H1 (cell line): ENCODE measurements around the gene MTX2. TPM values are rescaled to one million over a fixed set of nuclear protein-coding genes. Genes with fewer than 3 reads are reported as not detected.

ENCODE experiments used
- CTCF ChIA-PET: fragments of 300-600 bp; sonication (Branson Sonifier 250); formaldehyde crosslinking; loops from one replicate; lab custom pipeline; 2021; ENCODE audit not compliant: partially characterized antibody; lab: Charles Lee
- POLR2A ChIA-PET: fragments of 300-600 bp; sonication (Branson Sonifier 250); formaldehyde crosslinking; loops from one replicate; lab custom pipeline; 2021; ENCODE audit warnings: inconsistent platforms; ENCODE audit not compliant: partially characterized antibody; lab: Charles Lee
- DNase-seq, 2 experiments: peaks; one replicate each; pipeline versions ENCODE4 v3.0.0 to v3.0.0-alpha.2; 2010 to 2022; ENCODE audit warnings: low spot score in 2 of 2, low read depth in 1 of 2, mixed read lengths in 1 of 2
- FAIRE-seq: peaks from 2 replicates; lab custom pipeline; 2011; peaks lifted over from hg19 to GRCh38; lab: Jason Lieb, UNC
- H2AFZ ChIP-seq: 2 replicates; pipeline ENCODE4 v1.8.1; 2012; ENCODE audit warnings: low read length, inconsistent platforms
- H2AK5ac ChIP-seq: 2 replicates; pipeline ENCODE4 v1.6.1; 2013; ENCODE audit warnings: low read depth, low read length
- H2BK120ac ChIP-seq: replicated peaks from 2 replicates; pipeline ENCODE3; 2013; ENCODE audit warnings: low read depth, low read length, inconsistent platforms
- H2BK12ac ChIP-seq: 2 replicates; pipeline ENCODE4 v1.6.1; 2013; ENCODE audit warnings: low read depth, low read length
- H2BK15ac ChIP-seq: 2 replicates; pipeline ENCODE4 v1.6.1; 2013; ENCODE audit warnings: low read length
- H2BK20ac ChIP-seq: 2 replicates; pipeline ENCODE4 v1.6.1; 2013; ENCODE audit warnings: low read length
- H2BK5ac ChIP-seq: 2 replicates; pipeline ENCODE4 v1.6.1; 2013; ENCODE audit warnings: low read depth, low read length
- H3K14ac ChIP-seq: 2 replicates; pipeline ENCODE4 v1.6.1; 2013; ENCODE audit warnings: inconsistent platforms; ENCODE audit not compliant: insufficient read length
- H3K18ac ChIP-seq: 2 replicates; pipeline ENCODE4 v1.6.1; 2013; ENCODE audit warnings: low read length; ENCODE audit errors: extremely low read depth
- H3K23ac ChIP-seq: 2 replicates; pipeline ENCODE4 v1.6.1; 2013; ENCODE audit warnings: inconsistent platforms; ENCODE audit not compliant: insufficient read length
- H3K23me2 ChIP-seq: 2 replicates; pipeline ENCODE4 v1.6.1; 2013; ENCODE audit warnings: low read depth, low read length
- H3K27ac ChIP-seq: 2 replicates; pipeline ENCODE4 v1.6.1; 2011; ENCODE audit warnings: low read depth, low read length, inconsistent platforms
- H3K27me3 ChIP-seq, 4 experiments: replicated peaks in 1 of 4; 1 replicate in 1 of 4; 2 replicates in 3 of 4; pipeline versions ENCODE4 v1.6.1 to v1.8.1; 2011 to 2013; ENCODE audit warnings: low read length in 3 of 4, mild to moderate bottlenecking in 3 of 4, inconsistent platforms in 2 of 4, mixed read lengths in 2 of 4, moderate library complexity in 1 of 4; ENCODE audit not compliant: control insufficient read depth in 3 of 4, insufficient read depth in 3 of 4; ENCODE audit errors: extremely low read depth in 1 of 4
- H3K36me3 ChIP-seq, 4 experiments: 2 replicates each; pipeline versions ENCODE4 v1.6.1 to v1.8.1; 2011 to 2013; ENCODE audit warnings: mild to moderate bottlenecking in 4 of 4, low read length in 3 of 4, moderate library complexity in 2 of 4, control low read depth in 1 of 4, inconsistent platforms in 1 of 4; ENCODE audit not compliant: insufficient read depth in 4 of 4, control insufficient read depth in 2 of 4
- H3K4ac ChIP-seq: replicated peaks from 2 replicates; pipeline ENCODE3; 2013; ENCODE audit warnings: low read length, low read depth, mixed read lengths, inconsistent platforms; ENCODE audit not compliant: insufficient read length
- H3K4me1 ChIP-seq, 4 experiments: replicated peaks in 1 of 4; 1 replicate in 1 of 4; 2 replicates in 3 of 4; pipeline versions ENCODE4 v1.6.1 to v1.8.1; 2011 to 2013; ENCODE audit warnings: low read length in 3 of 4, inconsistent platforms in 2 of 4, mixed read lengths in 1 of 4; ENCODE audit not compliant: insufficient read depth in 4 of 4, control insufficient read depth in 3 of 4
- H3K4me2 ChIP-seq, 2 experiments: 2 replicates each; pipeline versions ENCODE4 v1.6.1 to v1.8.1; 2011 to 2013; ENCODE audit warnings: low read depth in 2 of 2, low read length in 2 of 2, control low read depth in 1 of 2, inconsistent platforms in 1 of 2, mild to moderate bottlenecking in 1 of 2; ENCODE audit not compliant: insufficient read depth in 1 of 2
- H3K4me3 ChIP-seq, 4 experiments: fragments of 200-600, 300-600 bp in 1 of 4; sonication (generic), shearing (Covaris generic), sonication (Bioruptor Twin) in 1 of 4; 2 replicates each; pipeline versions ENCODE4 v1.5.1 to v1.8.1; 2011 to 2016; ENCODE audit warnings: low read length in 4 of 4, low read depth in 3 of 4, control low read depth in 2 of 4, inconsistent platforms in 2 of 4, mild to moderate bottlenecking in 2 of 4, mixed read lengths in 1 of 4, moderate library complexity in 1 of 4; ENCODE audit not compliant: insufficient read depth in 2 of 4; ENCODE audit errors: extremely low read depth in 1 of 4
- H3K56ac ChIP-seq: replicated peaks from 2 replicates; pipeline ENCODE3; 2013; ENCODE audit warnings: low read depth, mild to moderate bottlenecking, mixed read lengths, low read length, inconsistent platforms; ENCODE audit not compliant: insufficient read length
- H3K79me1 ChIP-seq: 2 replicates; pipeline ENCODE4 v1.6.1; 2013; ENCODE audit warnings: low read depth, low read length, control low read depth
- H3K79me2 ChIP-seq, 2 experiments: 2 replicates each; pipeline versions ENCODE4 v1.6.1 to v1.8.1; 2012 to 2013; ENCODE audit warnings: low read length in 2 of 2, mild to moderate bottlenecking in 2 of 2, inconsistent platforms in 1 of 2; ENCODE audit not compliant: insufficient read depth in 2 of 2, control insufficient read depth in 1 of 2
- H3K9ac ChIP-seq, 4 experiments: replicated peaks in 1 of 4; 1 replicate in 1 of 4; 2 replicates in 3 of 4; pipeline versions ENCODE4 v1.6.1 to v1.8.1; 2011 to 2013; ENCODE audit warnings: low read depth in 3 of 4, low read length in 3 of 4, control low read depth in 2 of 4, mild to moderate bottlenecking in 2 of 4, moderate library complexity in 2 of 4, inconsistent platforms in 1 of 4; ENCODE audit errors: extremely low read depth in 1 of 4
- H3K9me3 ChIP-seq, 2 experiments: 2 replicates each; pipeline versions ENCODE4 v1.6.1 to v1.8.1; 2012 to 2013; ENCODE audit warnings: mild to moderate bottlenecking in 2 of 2, moderate library complexity in 2 of 2, control low read depth in 1 of 2, inconsistent platforms in 1 of 2, low read depth in 1 of 2, low read length in 1 of 2, mixed read lengths in 1 of 2; ENCODE audit not compliant: insufficient read depth in 2 of 2
- H4K20me1 ChIP-seq, 2 experiments: replicated peaks in 1 of 2; 2 replicates each; pipeline versions ENCODE3 to v1.8.1; 2011 to 2013; ENCODE audit warnings: inconsistent platforms in 2 of 2, low read length in 2 of 2, mild to moderate bottlenecking in 1 of 2; ENCODE audit not compliant: insufficient read depth in 2 of 2, control insufficient read depth in 1 of 2
- H4K5ac ChIP-seq: 2 replicates; pipeline ENCODE4 v1.6.1; 2013; ENCODE audit warnings: low read length, low read depth, mixed read lengths, inconsistent platforms; ENCODE audit not compliant: insufficient read length
- H4K8ac ChIP-seq: 2 replicates; pipeline ENCODE4 v1.8.0; 2013; ENCODE audit warnings: mild to moderate bottlenecking, moderate library complexity, low read length, inconsistent platforms; ENCODE audit not compliant: insufficient read depth; ENCODE audit errors: extremely low read depth
- H4K91ac ChIP-seq: replicated peaks from 2 replicates; pipeline ENCODE3; 2013; ENCODE audit warnings: low read length, mixed read lengths, inconsistent platforms; ENCODE audit not compliant: insufficient read length
- ASH2L ChIP-seq: fragments of 200-600, 300-600 bp; sonication (generic); IDR thresholded peaks from one replicate; pipeline ENCODE4 v1.7.1; 2017; ENCODE audit warnings: low read length
- EGR1 ChIP-seq: IDR thresholded peaks from 2 replicates; pipeline ENCODE4 v1.6.1; 2011; ENCODE audit warnings: low read depth, low read length, borderline replicate concordance
- MAFK ChIP-seq: IDR thresholded peaks from 2 replicates; pipeline ENCODE4 v1.6.1; 2012; ENCODE audit warnings: low read depth, mild to moderate bottlenecking, improper control_type of control experiment, low read length
- MAX ChIP-seq: IDR thresholded peaks from 2 replicates; pipeline ENCODE4 v1.6.1; 2012; ENCODE audit warnings: inconsistent platforms
- NANOG ChIP-seq: IDR thresholded peaks from 2 replicates; pipeline ENCODE4 v1.6.1; 2011; ENCODE audit warnings: low read length, low read depth, mild to moderate bottlenecking, inconsistent platforms; ENCODE audit not compliant: insufficient read depth, poor library complexity, severe bottlenecking
- SIX5 ChIP-seq: IDR thresholded peaks from 2 replicates; pipeline ENCODE4 v1.6.1; 2011; ENCODE audit warnings: mild to moderate bottlenecking, low read depth, low read length
- SUZ12 ChIP-seq: fragments of 200-600 bp; sonication (generic); IDR thresholded peaks from 2 replicates; pipeline ENCODE4 v1.6.1; 2012; ENCODE audit warnings: mild to moderate bottlenecking, inconsistent platforms, low read length, moderate library complexity, mixed read lengths
- TAF7 ChIP-seq: optimal IDR thresholded peaks from 2 replicates; pipeline ENCODE3; 2011; ENCODE audit warnings: low read depth, mild to moderate bottlenecking, inconsistent platforms, low read length, moderate library complexity, borderline replicate concordance
- TEAD4 ChIP-seq: IDR thresholded peaks from 2 replicates; pipeline ENCODE4 v1.6.1; 2012; ENCODE audit warnings: low read depth, low read length, inconsistent platforms, mixed read lengths
- ZNF274 ChIP-seq: IDR thresholded peaks from 2 replicates; pipeline ENCODE4 v1.7.0; 2012; ENCODE audit warnings: low read length, borderline replicate concordance; ENCODE audit errors: extremely low read depth
- WGBS, 2 experiments: shearing (Covaris generic) in 1 of 2; methylation state at CpG; one replicate each; pipeline versions ENCODE4 v1.1.6 to v1.1.7; 2013 to 2015; ENCODE audit warnings: low lambda C conversion rate in 2 of 2, mixed read lengths in 2 of 2, inconsistent platforms in 1 of 2, low coverage in 1 of 2, missing lambda C conversion rate in 1 of 2; ENCODE audit not compliant: insufficient replicate concordance in 2 of 2, insufficient coverage in 1 of 2, insufficient read length in 1 of 2; ENCODE audit errors: extremely low coverage in 1 of 2, missing lambda C conversion rate in 1 of 2; 5-methylcytosine and 5-hydroxymethylcytosine counted together
- polyA plus RNA-seq, 7 experiments: library from polyadenylated mRNA; depleted of rRNA in 3 of 7; stranded (reverse) in 5 of 7; unstranded in 2 of 7; fragments of >200 nt in 5 of 7; fragments of 200-250 nt in 2 of 7; gene quantifications; 1 replicate in 5 of 7; 2 replicates in 1 of 7; 4 replicates in 1 of 7; pipeline versions ENCODE4 v1.2.1 to v1.2.3, GENCODE V29; 2011 to 2013; ENCODE audit warnings: missing spikeins in 2 of 7, mixed read lengths in 2 of 7
- total RNA-seq: library from RNA; stranded (reverse); fragmentation: NEBNext Ultra II Directional; extraction: Animal tissue kit (Norgen Biotek cat#: 25700); gene quantifications from 2 replicates; pipeline ENCODE4 v1.2.1, GENCODE V29; 2021

The MTX2 gene
- total and polyA plus RNA-seq, 2 of the 8 experiments (the other 6 are each of a cell fraction or from before 2014, with no cell fraction given) = 33.5 to 38.3 TPM

- WGBS, 2 experiments = 88% methylated on average over 1 of the region's 1 CpG; no CpG with 5 or more reads in 1 of the 2 experiments
- TF ChIP-seq ZNF274 (no peak), TEAD4 (no peak), MAFK (no peak), NANOG (no peak), EGR1 (no peak), SUZ12 (no peak), ASH2L (no peak), MAX (no peak), SIX5 (no peak), TAF7 (no peak)
- Histone ChIP-seq H4K5ac (no peak overlapping the region), H4K20me1 (no peaks in the 10 kb centered on the region), H3K36me3 (no peaks in the 10 kb centered on the region), H3K27me3 (no peaks in the 10 kb centered on the region), H3K9me3 (0 out of 4 replicates have a peak, but pooled peaks cover 0 to 3% of the 10 kb centered on the region in 2 experiments), H3K4me2 (no peak overlapping the region), H4K91ac (no peak overlapping the region), H2BK12ac (no peak overlapping the region), H3K27ac (no peak overlapping the region), H2BK20ac (no peak overlapping the region), H3K18ac (no peak overlapping the region), H2BK15ac (no peak overlapping the region), H3K79me1 (no peaks in the 10 kb centered on the region), H3K79me2 (no peaks in the 10 kb centered on the region), H3K9ac (no peak overlapping the region), H2AK5ac (no peak overlapping the region), H3K23ac (no peak overlapping the region), H2AFZ (no peak overlapping the region), H3K4me3 (no peak overlapping the region), H3K4ac (no peak overlapping the region), H2BK120ac (no peak overlapping the region), H3K4me1 (no peaks in the 10 kb centered on the region), H3K14ac (no peak overlapping the region), H2BK5ac (no peak overlapping the region), H3K23me2 (no peaks in the 10 kb centered on the region), H4K8ac (no peak overlapping the region), H3K56ac (no peak overlapping the region)
- DNase-seq (no peak), FAIRE-seq (no peak)
- CTCF ChIA-PET = no interaction called here
- POLR2A ChIA-PET = no interaction called here
Observed at GRCh38 chr2:176378323-176378722, 109.1 kb downstream of the MTX2 start.
